SU-DHL-6 (cell line): Measurements from ENCODE around the gene KLHL22.

ENCODE experiments used
- H2AFZ ChIP-seq: fragments of 200-600 bp; sonication (generic); 2 replicates; pipeline ENCODE4 v1.6.1; 2014; ENCODE audit warnings: low read depth, mild to moderate bottlenecking, moderate library complexity, mixed read lengths, antibody characterized with exemption, low read length; ENCODE audit not compliant: severe bottlenecking
- H3F3A ChIP-seq: fragments of 200-600 bp; shearing (Covaris generic); 2 replicates; pipeline ENCODE4 v1.6.0; 2016; ENCODE audit warnings: antibody characterized with exemption, mild to moderate bottlenecking; ENCODE audit not compliant: insufficient read depth
- H3K27ac ChIP-seq: fragments of 200-600 bp; sonication (generic); 2 replicates; pipeline ENCODE4 v1.5.1; 2016; ENCODE audit warnings: low read depth, mild to moderate bottlenecking, low read length, moderate library complexity, mixed read lengths
- H3K27me3 ChIP-seq: fragments of 200-600 bp; sonication (generic), shearing (Covaris generic); 2 replicates; pipeline ENCODE4 v1.6.0; 2014; ENCODE audit warnings: mild to moderate bottlenecking, low read length
- H3K36me3 ChIP-seq: fragments of 200-600 bp; sonication (generic); 2 replicates; pipeline ENCODE4 v1.6.1; 2014; ENCODE audit warnings: mild to moderate bottlenecking, low read length, mixed read lengths
- H3K4me2 ChIP-seq: fragments of 300-600, 200-600 bp; shearing (Covaris generic), sonication (generic); 2 replicates; pipeline ENCODE4 v1.6.0; 2014; ENCODE audit warnings: low read length, low read depth, mild to moderate bottlenecking; ENCODE audit not compliant: poor library complexity, severe bottlenecking
- H3K4me3 ChIP-seq: fragments of 200-600 bp; sonication (generic); 2 replicates; pipeline ENCODE4 v1.5.1; 2014; ENCODE audit warnings: antibody characterized with exemption, low read length, mild to moderate bottlenecking, mixed read lengths; ENCODE audit not compliant: insufficient read depth, poor library complexity, severe bottlenecking
- H3K79me2 ChIP-seq: fragments of 200-600 bp; sonication (generic); 2 replicates; pipeline ENCODE4 v1.6.1; 2014; ENCODE audit warnings: mild to moderate bottlenecking, low read length, moderate library complexity; ENCODE audit not compliant: insufficient read depth
- H3K9ac ChIP-seq: fragments of 200-600 bp; sonication (generic); 2 replicates; pipeline ENCODE4 v1.7.0; 2014; ENCODE audit warnings: mild to moderate bottlenecking, low read length
- H3K9me2 ChIP-seq: fragments of 200-600 bp; sonication (generic); replicated peaks from 2 replicates; pipeline ENCODE4 v1.6.1; 2014; ENCODE audit warnings: low read length; ENCODE audit not compliant: insufficient read depth
- H3K9me3 ChIP-seq: fragments of 200-600 bp; sonication (generic); 2 replicates; pipeline ENCODE4 v1.6.1; 2014; ENCODE audit warnings: low read length, mixed read lengths; ENCODE audit not compliant: insufficient read depth
- H4K20me1 ChIP-seq: fragments of 200-600 bp; sonication (generic); 2 replicates; pipeline ENCODE4 v1.6.1; 2014; ENCODE audit warnings: low read depth, mild to moderate bottlenecking, antibody characterized with exemption, low read length, moderate library complexity, mixed read lengths
- CTCF ChIP-seq: fragments of 200-600 bp; sonication (generic); IDR thresholded peaks from one replicate; pipeline ENCODE4 v1.5.1; 2017; ENCODE audit warnings: antibody characterized with exemption, mild to moderate bottlenecking, low read length, moderate library complexity; ENCODE audit not compliant: insufficient read depth, poor library complexity, severe bottlenecking
- EZH2phosphoT487 ChIP-seq: fragments of 200-600 bp; sonication (generic), shearing (Covaris generic); conservative IDR thresholded peaks from 2 replicates; pipeline ENCODE4 v1.6.1; 2018; ENCODE audit warnings: mild to moderate bottlenecking, antibody characterized with exemption, low read length, moderate library complexity, mixed read lengths

Gene KLHL22

GRCh38 chr22:20424932-20425565 lies 70.5 kb downstream of the KLHL22 start:
- no peak overlapping the region for H2AFZ ChIP-seq
- H3K4me2 ChIP-seq: no peak overlapping the region
- H3K36me3 ChIP-seq: no peaks in the 10 kb centered on the region
- no peaks in the 10 kb centered on the region for H4K20me1 ChIP-seq
- H3K4me3 ChIP-seq: no peak overlapping the region
- H3K9me3 ChIP-seq: no peaks in the 10 kb centered on the region
- no peak overlapping the region for H3K27ac ChIP-seq
- H3F3A ChIP-seq: no peaks in the 10 kb centered on the region
- H3K27me3 ChIP-seq: no peaks in the 10 kb centered on the region
- no peak overlapping the region for H3K9ac ChIP-seq
- H3K79me2 ChIP-seq: no peaks in the 10 kb centered on the region
- no peak for TF ChIP-seq CTCF
- TF ChIP-seq EZH2phosphoT487: no peak
- H3K9me2 ChIP-seq: no peaks in the 10 kb centered on the region

- Histone ChIP-seq H4K20me1 (no peaks in the 10 kb centered on the region), H3K36me3 (no peaks in the 10 kb centered on the region), H3K27ac (no peak overlapping the region), H3K9me2 (no peaks in the 10 kb centered on the region), H3K4me3 (no peak overlapping the region), H3K27me3 (no peaks in the 10 kb centered on the region), H3K9me3 (no peaks in the 10 kb centered on the region), H3F3A (no peaks in the 10 kb centered on the region), H3K4me2 (no peak overlapping the region), H3K79me2 (no peaks in the 10 kb centered on the region), H3K9ac (no peak overlapping the region), H2AFZ (no peak overlapping the region)
- no peak for TF ChIP-seq EZH2phosphoT487
Observed at GRCh38 chr22:20424568-20424931, 71.0 kb downstream of the KLHL22 start.

- no peak for TF ChIP-seq CTCF
- TF ChIP-seq EZH2phosphoT487: no peak
- Histone ChIP-seq H3K36me3 (no peaks in the 10 kb centered on the region), H3K79me2 (no peaks in the 10 kb centered on the region), H3K4me3 (no peak overlapping the region), H3K4me2 (no peak overlapping the region), H3K9me2 (no peaks in the 10 kb centered on the region), H3F3A (no peaks in the 10 kb centered on the region), H3K9ac (no peak overlapping the region), H4K20me1 (no peaks in the 10 kb centered on the region), H3K9me3 (no peaks in the 10 kb centered on the region), H3K27ac (no peak overlapping the region), H3K27me3 (no peaks in the 10 kb centered on the region), H2AFZ (no peak overlapping the region)
Observed at GRCh38 chr22:20423906-20424551, 71.6 kb downstream of the KLHL22 start.
